GM12891 (cell line): ENCODE data around the gene TRIM63.

Experiments
- DNase-seq: peaks from one replicate; pipeline ENCODE4 v3.0.0; 2011; ENCODE audit warnings: low spot score; ENCODE audit not compliant: insufficient read length
- FAIRE-seq: peaks from 2 replicates; lab custom pipeline; 2011; peaks lifted over from hg19 to GRCh38; lab: Jason Lieb, UNC
- PAX5 ChIP-seq: IDR thresholded peaks from 2 replicates; pipeline ENCODE4 v1.6.1; 2011; ENCODE audit warnings: low read length, moderate library complexity, mild to moderate bottlenecking; ENCODE audit not compliant: insufficient read depth, severe bottlenecking
- POLR2A ChIP-seq: IDR thresholded peaks from 2 replicates; pipeline ENCODE4 v1.6.1; 2011; ENCODE audit warnings: low read depth, low read length, control low read depth
- POLR2AphosphoS5 ChIP-seq: IDR thresholded peaks from 2 replicates; pipeline ENCODE4 v1.6.1; 2011; ENCODE audit warnings: low read depth, low read length, control low read depth
- POU2F2 ChIP-seq: IDR thresholded peaks from 2 replicates; pipeline ENCODE4 v1.6.1; 2011; ENCODE audit warnings: low read depth, mild to moderate bottlenecking, control low read depth, low read length, moderate library complexity
- SPI1 ChIP-seq: IDR thresholded peaks from 2 replicates; pipeline ENCODE4 v1.6.1; 2011; ENCODE audit warnings: low read depth, low read length, control low read depth
- TAF1 ChIP-seq: IDR thresholded peaks from 2 replicates; pipeline ENCODE4 v1.6.1; 2011; ENCODE audit warnings: low read depth, low read length, control low read depth

TRIM63 gene

GRCh38 chr1:26035959-26036755, 31.3 kb downstream of the TRIM63 start:
- no peak for TF ChIP-seq POLR2A
- no peak for TF ChIP-seq SPI1
- no peak for TF ChIP-seq POLR2AphosphoS5
- no peak for TF ChIP-seq PAX5
- FAIRE-seq, result no peak
- DNase-seq, result peak; percentile 91

DNA sequence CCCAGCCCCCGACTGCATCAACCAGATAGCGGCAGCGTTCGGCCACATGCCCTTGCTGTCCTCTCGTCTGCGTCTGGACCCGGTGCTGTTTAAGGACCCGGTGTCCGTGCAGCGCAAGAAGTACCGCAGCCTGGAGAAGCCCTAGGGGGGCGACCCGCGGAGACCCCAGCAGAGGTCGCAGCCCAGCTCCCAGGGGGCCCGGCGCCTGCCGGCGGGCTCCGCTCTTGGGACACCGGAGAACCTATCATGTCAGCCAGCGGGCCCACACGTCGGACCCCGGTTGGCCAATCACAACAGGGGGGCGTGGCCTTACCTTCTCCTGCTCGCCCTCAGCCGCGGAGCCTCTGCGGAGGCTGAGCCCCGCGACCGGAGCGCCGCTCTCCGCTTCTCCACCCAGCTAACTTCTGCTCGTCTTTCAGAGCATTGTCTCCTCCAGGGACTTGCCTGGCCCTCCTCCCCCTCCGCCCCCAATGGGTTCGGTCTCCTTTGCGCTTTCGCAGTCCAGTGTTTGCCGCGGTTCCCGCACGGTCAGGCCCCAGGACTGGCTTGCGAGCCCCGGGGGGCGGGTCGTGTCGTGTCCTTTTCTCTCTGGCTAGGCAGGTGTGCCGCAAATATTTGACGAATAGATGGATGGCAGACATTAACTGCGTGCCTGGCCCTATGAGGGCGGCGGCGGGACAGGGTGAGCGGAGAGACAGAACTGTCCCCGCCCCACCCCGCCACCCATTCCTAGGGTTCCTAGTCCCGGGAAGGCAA, 32.0 kb downstream of the TRIM63 start:
- DNase-seq (peak; percentile 98), FAIRE-seq (peak; percentile 98)
- no peak for TF ChIP-seq POLR2A
- TF ChIP-seq TAF1, result no peak
- TF ChIP-seq SPI1, result no peak
- TF ChIP-seq PAX5, result no peak
- TF ChIP-seq POLR2AphosphoS5, result no peak
- TF ChIP-seq POU2F2, result no peak

DNA sequence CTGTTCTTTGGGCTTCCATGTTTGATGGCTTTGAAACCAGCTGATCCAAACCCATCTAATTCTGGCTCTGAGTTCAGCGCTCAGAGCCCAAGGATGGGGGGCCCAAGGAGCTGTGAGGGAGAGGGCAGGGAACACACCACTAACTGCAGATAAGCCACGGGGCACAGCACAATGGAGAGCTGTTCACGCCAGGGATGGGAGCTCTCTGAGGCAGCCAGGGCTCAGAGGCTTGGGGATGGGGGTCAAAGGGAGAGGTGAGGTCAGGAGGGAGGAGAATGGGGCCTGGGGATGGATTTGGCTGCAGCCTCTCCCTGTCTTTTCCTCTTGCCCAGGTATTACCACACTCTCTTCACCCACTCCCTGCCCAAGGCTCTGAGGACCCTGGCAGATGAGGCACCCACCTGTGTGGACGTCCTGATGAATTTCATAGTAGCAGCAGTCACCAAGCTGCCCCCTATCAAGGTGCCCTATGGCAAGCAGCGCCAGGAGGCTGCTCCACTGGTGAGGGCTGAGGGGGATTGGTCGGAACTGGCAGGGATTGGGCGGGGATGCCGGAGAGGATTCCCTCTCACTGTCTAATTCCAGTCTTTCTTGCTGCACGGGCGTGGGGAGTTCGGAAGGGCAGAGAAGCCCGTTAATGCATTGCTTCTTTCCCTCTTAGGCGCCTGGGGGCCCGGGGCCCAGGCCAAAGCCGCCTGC, 32.8 kb downstream of the TRIM63 start:
- FAIRE-seq, result no peak
- no peak for TF ChIP-seq POLR2AphosphoS5
- TF ChIP-seq POU2F2, result no peak
- no peak for TF ChIP-seq SPI1
- no peak for TF ChIP-seq POLR2A
- no peak for TF ChIP-seq TAF1
- no peak for TF ChIP-seq PAX5
- no peak for DNase-seq

GRCh38 chr1:26032656-26033357, 34.6 kb downstream of the TRIM63 start:
- no peak for TF ChIP-seq TAF1
- no peak for TF ChIP-seq POLR2AphosphoS5
- TF ChIP-seq POLR2A, result no peak
- TF ChIP-seq POU2F2, result no peak
- no peak for TF ChIP-seq PAX5
- TF ChIP-seq SPI1, result no peak
- DNase-seq (no peak), FAIRE-seq (no peak)

DNA sequence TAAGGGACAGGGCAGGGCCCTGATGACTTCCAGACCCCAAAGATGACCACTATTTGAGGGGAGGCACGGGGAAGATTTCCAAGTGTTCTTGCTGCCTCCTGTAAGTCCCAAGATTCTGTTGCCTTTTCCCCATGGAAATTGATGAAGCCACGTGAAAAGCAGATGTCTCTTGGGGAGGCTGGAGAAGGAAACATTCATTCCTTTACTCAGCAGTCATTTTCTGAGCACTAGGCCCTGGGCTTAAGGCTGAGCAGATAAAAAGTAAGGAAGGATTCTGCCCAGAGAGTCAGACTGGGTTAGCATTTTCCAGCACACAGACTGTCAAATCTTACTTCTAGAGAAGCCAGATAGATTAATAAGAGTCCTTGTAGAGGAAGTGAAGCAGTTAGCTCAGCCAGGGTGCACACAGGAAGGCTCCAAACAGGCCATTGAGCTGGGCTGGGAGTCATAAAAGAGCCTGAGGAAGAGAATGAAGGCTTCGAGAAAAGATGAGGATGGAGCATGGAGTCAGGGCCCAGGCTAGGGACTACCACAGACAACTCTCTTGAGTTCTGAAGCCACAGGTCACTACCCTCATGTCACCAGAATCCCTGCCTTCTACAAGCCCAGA, 35.7 kb downstream of the TRIM63 start:
- DNase-seq (no peak), FAIRE-seq (no peak)
- TF ChIP-seq PAX5, result no peak
- TF ChIP-seq POLR2AphosphoS5, result no peak
- TF ChIP-seq TAF1, result no peak
- TF ChIP-seq SPI1, result no peak
- no peak for TF ChIP-seq POU2F2
- no peak for TF ChIP-seq POLR2A

DNA sequence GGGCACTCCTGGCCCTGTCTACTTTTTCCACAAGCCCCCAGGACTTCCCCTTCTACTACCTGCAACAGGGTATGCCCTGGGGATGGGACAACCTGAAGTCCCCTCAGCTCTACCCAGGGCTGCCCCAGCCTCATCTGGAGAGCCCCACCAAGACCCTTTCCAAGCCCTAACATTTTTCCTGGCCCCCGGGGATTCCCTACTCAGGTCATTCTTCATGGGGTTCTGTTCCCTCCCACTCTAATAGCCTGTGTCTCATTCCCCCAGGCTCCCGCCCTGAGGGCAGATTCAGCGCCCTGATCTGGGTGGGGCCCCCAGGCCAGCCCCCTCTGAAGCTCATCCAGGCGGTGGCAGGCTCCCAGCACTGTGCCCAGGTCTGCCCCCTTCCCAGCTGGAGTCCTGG, 36.2 kb downstream of the TRIM63 start:
- no peak for FAIRE-seq
- DNase-seq, result no peak
- TF ChIP-seq PAX5 (no peak), POLR2A (no peak), POLR2AphosphoS5 (no peak), TAF1 (no peak), SPI1 (no peak), POU2F2 (no peak)

- FAIRE-seq, result no peak
- no peak for TF ChIP-seq TAF1
- no peak for TF ChIP-seq SPI1
- no peak for TF ChIP-seq PAX5
- TF ChIP-seq POU2F2, result no peak
- TF ChIP-seq POLR2AphosphoS5, result no peak
- TF ChIP-seq POLR2A, result no peak
- no peak for DNase-seq
Observed at GRCh38 chr1:26029864-26030481, 37.5 kb downstream of the TRIM63 start.

GRCh38 chr1:26029054-26029863, 38.2 kb downstream of the TRIM63 start:
- FAIRE-seq, result no peak
- no peak for DNase-seq
- no peak for TF ChIP-seq TAF1
- TF ChIP-seq SPI1, result no peak
- no peak for TF ChIP-seq POLR2AphosphoS5
- no peak for TF ChIP-seq POU2F2
- no peak for TF ChIP-seq PAX5
- no peak for TF ChIP-seq POLR2A
